Activated CD4-positive, alpha-beta T cell treated with anti-CD3 and anti-CD28 coated beads, Interleukin-2, Interleukin-6, amounts not matched to agents 100 ng/mL and 50 ng/mL, durations not matched to agents 16 hours and 8 hours (primary cell): Measurements from ENCODE around the gene PAPPA2.
A peak's percentile ranks its signal among the peaks of the same experiment; 100 is the strongest.

Source experiments
- DNase-seq: peaks from one replicate; pipeline ENCODE4 v3.0.0-alpha.2; 2020

Gene PAPPA2

GRCh38 chr1:176869577-176869976, 406.6 kb downstream of the PAPPA2 start:
- DNase-seq = no peak

- DNase-seq = no peak
Measured at GRCh38 chr1:176876966-176877515, 414.1 kb downstream of the PAPPA2 start.

- no peak for DNase-seq
Measured at GRCh38 chr1:176877557-176877956, 414.6 kb downstream of the PAPPA2 start.

- DNase-seq = no peak
Measured at GRCh38 chr1:176878750-176879536, 416.0 kb downstream of the PAPPA2 start.

- no peak for DNase-seq
Measured at GRCh38 chr1:176879784-176880620, 417.0 kb downstream of the PAPPA2 start.

GRCh38 chr1:176880955-176881595, 418.1 kb downstream of the PAPPA2 start:
- peak; percentile 49 for DNase-seq

GRCh38 chr1:176884286-176884685, 421.3 kb downstream of the PAPPA2 start:
- DNase-seq = no peak

GRCh38 chr1:176884911-176885310, 421.9 kb downstream of the PAPPA2 start:
- DNase-seq = no peak

- no peak for DNase-seq
Measured at GRCh38 chr1:176885341-176885740, 422.4 kb downstream of the PAPPA2 start.

GRCh38 chr1:176885751-176886150, 422.8 kb downstream of the PAPPA2 start:
- no peak for DNase-seq

- no peak for DNase-seq
Measured at GRCh38 chr1:176888471-176889032, 425.6 kb downstream of the PAPPA2 start.

GRCh38 chr1:176893625-176894352, 430.8 kb downstream of the PAPPA2 start:
- no peak for DNase-seq

GRCh38 chr1:176894450-176894849, 431.5 kb downstream of the PAPPA2 start:
- DNase-seq = no peak
